Upper lobe of left lung (tissue), 4 donors: Measurements from ENCODE around the gene TBC1D3B.
"Not testable (repeated sequence)": the region's sequence is repeated elsewhere in the genome, so short reads cannot be mapped to it uniquely, and the experiment has no call there.

Experiments used
- CTCF ChIP-seq, 6 experiments: fragments of 450-650 bp in 4 of 6; fragments of 200-600 bp in 2 of 6; sonication (generic) in 2 of 6; IDR thresholded peaks; one replicate each; pipeline ENCODE4 v1.5.1; 2016 to 2019; ENCODE audit warnings: antibody characterized with exemption in 6 of 6
- EP300 ChIP-seq, 4 donors: sonication (generic); formaldehyde crosslinking; IDR thresholded peaks; one replicate each; pipeline ENCODE4 v1.5.1; 2017; ENCODE audit warnings: antibody characterized with exemption in 4 of 4, control low read depth in 2 of 4
- POLR2A ChIP-seq, 4 donors: fragments of 450-650 bp; IDR thresholded peaks; one replicate each; pipeline ENCODE4 v1.5.1; 2016 to 2017; ENCODE audit warnings: antibody characterized with exemption in 4 of 4, mild to moderate bottlenecking in 2 of 4

GRCh38 chr17:36215406-36216308 is 39.2 kb upstream of the TBC1D3B start:
- not testable (repeated sequence) for TF ChIP-seq POLR2A, EP300, CTCF (IDR thresholded peaks at IDR 0.05)
